ENCODE results near the gene NRL. TPM values are rescaled to one million over a fixed set of nuclear protein-coding genes. Genes with fewer than 3 reads are reported as not detected.

NRL gene
- total RNA-seq, 1 experiment from 2014 or later = 1.4 TPM

- ChIA-PET CTCF (interaction anchor here (0.5 to 2.8 kb wide), 12 partner anchors 18 to 239 kb away, joined by 3 to 50 read pairs (median 4); partner anchors contain the start of genes DCAF11, IRF9 and NRL), POLR2A (interaction anchor here (1.0 kb wide), 1 partner anchor 56 kb away, joined by 4 read pairs; the partner anchor contains the start of genes DCAF11 and NRL)
- H3K36me3 ChIP-seq (ENCODE audit: control insufficient read depth, insufficient read depth, low read length) = no peaks in the 10 kb centered on the region
- DNase-seq (ENCODE audit: low read depth, low spot score) (peak; percentile 53), ATAC-seq (peak; percentile 89)
- in situ Hi-C loops (cut with HindIII; ENCODE audit: low pct_unique_long_range_greater_than_20kb, low sequenced_read_pairs) = no loop called here
- H3K9me3 ChIP-seq (ENCODE audit: control insufficient read depth, insufficient read depth, low read depth, low read length) = no peaks in the 10 kb centered on the region
- no peak overlapping the region for H3K4me3 ChIP-seq (ENCODE audit: low read depth in 2 of 2, low read length in 2 of 2)
- intact Hi-C loops (cut with micrococcal nuclease; ENCODE audit: unreplicated experiment) = loop anchor here (1.0 to 2.0 kb wide), 2 partner anchors 32 to 50 kb away; no protein-coding TSS in a partner anchor
- no TSS peak for BruUV-seq (replicated peaks)
- no peak overlapping the region for H3K27ac ChIP-seq (ENCODE audit: low read length)
- H3K4me1 ChIP-seq (ENCODE audit: control insufficient read depth, insufficient read depth, low read length) = no peaks in the 10 kb centered on the region
- TF ChIP-seq SIN3A (IDR thresholded peaks at IDR 0.05; ENCODE audit: borderline replicate concordance, insufficient read depth, low read depth, low read length) (no peak), POLR2AphosphoS5 (IDR thresholded peaks at IDR 0.05; ENCODE audit: low read depth, low read length) (no peak), CTCF (IDR thresholded peaks at IDR 0.05) (peak; percentile 83)
- no peaks in the 10 kb centered on the region; the same call in 1 of the 2 replicates for H3K27me3 ChIP-seq (ENCODE audit: control insufficient read depth, insufficient read depth, low read length)
These were observed 56.3 kb downstream of the NRL start for GRCh38 chr14:24058260-24058950.

- no TSS peak for BruUV-seq (replicated peaks)
- no peak for TF ChIP-seq CTCF (IDR thresholded peaks at IDR 0.05)
- no peak for TF ChIP-seq SIN3A (IDR thresholded peaks at IDR 0.05; ENCODE audit: borderline replicate concordance, insufficient read depth, low read depth, low read length)
- TF ChIP-seq TCF7L2 (IDR thresholded peaks at IDR 0.05; ENCODE audit: low read depth, low read length) = no peak
- TF ChIP-seq POLR2AphosphoS5 (IDR thresholded peaks at IDR 0.05; ENCODE audit: low read depth, low read length) = no peak
- no peak for TF ChIP-seq REST (IDR thresholded peaks at IDR 0.05; ENCODE audit: insufficient read depth in 1 of 2, low read depth in 2 of 2, low read length in 1 of 2)
- intact Hi-C loops (cut with micrococcal nuclease; ENCODE audit: unreplicated experiment) = loop anchor here (1.0 to 2.0 kb wide), 2 partner anchors 32 to 51 kb away; no protein-coding TSS in a partner anchor
- Histone ChIP-seq H3K27me3 (ENCODE audit: control insufficient read depth, insufficient read depth, low read length) (no peaks in the 10 kb centered on the region; the same call in 1 of the 2 replicates), H3K9me3 (ENCODE audit: control insufficient read depth, insufficient read depth, low read depth, low read length) (no peaks in the 10 kb centered on the region), H3K27ac (ENCODE audit: low read length) (no peak overlapping the region), H3K4me3 (ENCODE audit: low read depth in 2 of 2, low read length in 2 of 2) (no peak overlapping the region), H3K4me1 (ENCODE audit: control insufficient read depth, insufficient read depth, low read length) (no peaks in the 10 kb centered on the region), H3K36me3 (ENCODE audit: control insufficient read depth, insufficient read depth, low read length) (no peaks in the 10 kb centered on the region)
- ATAC-seq (peak; percentile 17), DNase-seq (ENCODE audit: low read depth, low spot score) (no peak)
- ChIA-PET POLR2A (interaction anchor here (1.0 kb wide), 1 partner anchor 57 kb away, joined by 4 read pairs; the partner anchor contains the start of genes DCAF11 and NRL), CTCF (interaction anchor here (0.6 to 2.8 kb wide), 9 partner anchors 19 to 105 kb away, joined by 3 to 50 read pairs (median 4); partner anchors contain the start of genes DCAF11, IRF9 and NRL)
- in situ Hi-C loops (cut with HindIII; ENCODE audit: low pct_unique_long_range_greater_than_20kb, low sequenced_read_pairs) = no loop called here
These were observed 56.9 kb downstream of the NRL start for GRCh38 chr14:24057867-24058259.
